H1 (cell line): Measurements from ENCODE around the gene TMEM14C.

Experiments
- CTCF ChIP-seq, 3 experiments: IDR thresholded peaks; 1 replicate in 2 of 3; 2 replicates in 1 of 3; pipeline versions ENCODE4 v1.5.1 to v1.6.1; 2011; ENCODE audit warnings: low read length in 3 of 3, mild to moderate bottlenecking in 3 of 3, inconsistent platforms in 2 of 3, low read depth in 1 of 3, moderate library complexity in 1 of 3; ENCODE audit not compliant: insufficient read depth in 1 of 3; ENCODE audit errors: control extremely low read depth in 1 of 3
- EZH2 ChIP-seq: fragments of 200-600 bp; sonication (generic); IDR thresholded peaks from 2 replicates; pipeline ENCODE4 v1.7.1; 2012; ENCODE audit warnings: low read depth, mild to moderate bottlenecking, moderate library complexity, low read length, inconsistent platforms; ENCODE audit not compliant: severe bottlenecking
- HDAC6 ChIP-seq: IDR thresholded peaks from one replicate; pipeline ENCODE4 v1.7.1; 2012; ENCODE audit warnings: low read depth, mild to moderate bottlenecking, inconsistent platforms, low read length, moderate library complexity
- TF ChIP-seq, protein P1 (sequence below): IDR thresholded peaks from 2 replicates; pipeline ENCODE4 v1.6.1; 2012; ENCODE audit warnings: inconsistent platforms

GRCh38 chr6:10681795-10682194, 41.1 kb upstream of the TMEM14C start:
- no peak for TF ChIP-seq CTCF (IDR thresholded peaks at IDR 0.05; ENCODE audit: control extremely low read depth in 1 of 3, insufficient read depth in 1 of 3, low read depth in 1 of 3, low read length in 3 of 3)
- TF ChIP-seq HDAC6, result no peak
- TF ChIP-seq, protein P1, sequence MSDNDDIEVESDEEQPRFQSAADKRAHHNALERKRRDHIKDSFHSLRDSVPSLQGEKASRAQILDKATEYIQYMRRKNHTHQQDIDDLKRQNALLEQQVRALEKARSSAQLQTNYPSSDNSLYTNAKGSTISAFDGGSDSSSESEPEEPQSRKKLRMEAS, result no peak
- TF ChIP-seq EZH2, result no peak
